HS-27A (cell line): ENCODE measurements around the gene GPBP1.
"Not testable (repeated sequence)": the region's sequence is repeated elsewhere in the genome, so short reads cannot be mapped to it uniquely, and the experiment has no call there.

ENCODE experiments used
- DNase-seq: peaks from one replicate; pipeline ENCODE4 v3.0.0-alpha.2; 2012; ENCODE audit warnings: low read depth, missing footprints

Gene GPBP1

GRCh38 chr5:57177479-57178156 lies 3.8 kb downstream of the GPBP1 start:
- no peak for DNase-seq

- DNase-seq, result not testable (repeated sequence)
Measured at GRCh38 chr5:57178238-57178637, 4.4 kb downstream of the GPBP1 start.

GRCh38 chr5:57179262-57180200 lies 5.7 kb downstream of the GPBP1 start:
- no peak for DNase-seq

- DNase-seq, result no peak
Measured at GRCh38 chr5:57181154-57181553, 7.3 kb downstream of the GPBP1 start.

- DNase-seq, result no peak
Measured at GRCh38 chr5:57184322-57184721, 10.5 kb downstream of the GPBP1 start.

- no peak for DNase-seq
Measured at GRCh38 chr5:57185313-57185712, 11.5 kb downstream of the GPBP1 start.

GRCh38 chr5:57186194-57186593 lies 12.3 kb downstream of the GPBP1 start:
- DNase-seq, result no peak

- not testable (repeated sequence) for DNase-seq
Measured at GRCh38 chr5:57187977-57188376, 14.1 kb downstream of the GPBP1 start.

GRCh38 chr5:57189515-57189914 lies 15.7 kb downstream of the GPBP1 start:
- no peak for DNase-seq

- DNase-seq, result no peak
Measured at GRCh38 chr5:57190593-57190992, 16.7 kb downstream of the GPBP1 start.

GRCh38 chr5:57191163-57191562 lies 17.3 kb downstream of the GPBP1 start:
- DNase-seq, result no peak

- DNase-seq, result no peak
Measured at GRCh38 chr5:57191986-57192385, 18.1 kb downstream of the GPBP1 start.

GRCh38 chr5:57192832-57193231 lies 19.0 kb downstream of the GPBP1 start:
- DNase-seq, result not testable (repeated sequence)

GRCh38 chr5:57193757-57194413 lies 20.0 kb downstream of the GPBP1 start:
- DNase-seq, result no peak

GRCh38 chr5:57194653-57195052 lies 20.8 kb downstream of the GPBP1 start:
- no peak for DNase-seq

- no peak for DNase-seq
Measured at GRCh38 chr5:57195060-57195459, 21.2 kb downstream of the GPBP1 start.

- DNase-seq, result no peak
Measured at GRCh38 chr5:57199866-57200265, 26.0 kb downstream of the GPBP1 start.

GRCh38 chr5:57202811-57203210 lies 29.0 kb downstream of the GPBP1 start:
- no peak for DNase-seq

GRCh38 chr5:57207007-57207653 lies 33.3 kb downstream of the GPBP1 start:
- DNase-seq, result no peak

- no peak for DNase-seq
Measured at GRCh38 chr5:57207681-57208080, 33.8 kb downstream of the GPBP1 start.

- DNase-seq, result no peak
Measured at GRCh38 chr5:57209316-57210040, 35.6 kb downstream of the GPBP1 start.

GRCh38 chr5:57210633-57211032 lies 36.8 kb downstream of the GPBP1 start:
- no peak for DNase-seq
